SW480 (cell line): ENCODE measurements around the gene PTPRT.

Experiments
- DNase-seq: peaks from one replicate; pipeline ENCODE4 v3.0.0-alpha.2; 2016; ENCODE audit warnings: low spot score

Gene PTPRT

GRCh38 chr20:43022568-43022967, 167.1 kb downstream of the PTPRT start:
- no peak for DNase-seq

GRCh38 chr20:43022081-43022480, 167.6 kb downstream of the PTPRT start:
- DNase-seq: no peak

- DNase-seq: no peak
Measured at GRCh38 chr20:43017241-43018030, 172.3 kb downstream of the PTPRT start.

GRCh38 chr20:43016257-43016656, 173.4 kb downstream of the PTPRT start:
- no peak for DNase-seq

- no peak for DNase-seq
Measured at GRCh38 chr20:43015566-43015965, 174.1 kb downstream of the PTPRT start.

GRCh38 chr20:43014206-43014605, 175.5 kb downstream of the PTPRT start:
- no peak for DNase-seq

- no peak for DNase-seq
Measured at GRCh38 chr20:43011491-43011890, 178.2 kb downstream of the PTPRT start.

GRCh38 chr20:43009532-43009931, 180.2 kb downstream of the PTPRT start:
- no peak for DNase-seq

GRCh38 chr20:43007525-43007924, 182.2 kb downstream of the PTPRT start:
- no peak for DNase-seq

GRCh38 chr20:43006651-43007375, 182.9 kb downstream of the PTPRT start:
- DNase-seq: no peak

GRCh38 chr20:43003318-43003944, 186.3 kb downstream of the PTPRT start:
- DNase-seq: no peak

GRCh38 chr20:42996141-42996540, 193.6 kb downstream of the PTPRT start:
- no peak for DNase-seq

GRCh38 chr20:42988319-42988718, 201.4 kb downstream of the PTPRT start:
- DNase-seq: no peak

- no peak for DNase-seq
Measured at GRCh38 chr20:42987376-42988114, 202.2 kb downstream of the PTPRT start.

GRCh38 chr20:42986143-42986773, 203.4 kb downstream of the PTPRT start:
- peak; percentile 48 for DNase-seq

- no peak for DNase-seq
Measured at GRCh38 chr20:42985628-42986027, 204.1 kb downstream of the PTPRT start.

- peak; percentile 19 for DNase-seq
Measured at GRCh38 chr20:42982218-42982617, 207.5 kb downstream of the PTPRT start.

GRCh38 chr20:42981253-42981652, 208.5 kb downstream of the PTPRT start:
- DNase-seq: no peak

GRCh38 chr20:42979720-42980119, 210.0 kb downstream of the PTPRT start:
- no peak for DNase-seq

GRCh38 chr20:42978184-42978974, 211.3 kb downstream of the PTPRT start:
- no peak for DNase-seq

GRCh38 chr20:42975974-42976373, 213.7 kb downstream of the PTPRT start:
- DNase-seq: no peak
